Immature natural killer cell (primary cell): ENCODE data around the gene TRIM54. TPM values are rescaled to one million over a fixed set of nuclear protein-coding genes. Genes with fewer than 3 reads are reported as not detected.
A peak's percentile ranks its signal among the peaks of the same experiment; 100 is the strongest.
"Not testable (repeated sequence)": the region's sequence is repeated elsewhere in the genome, so short reads cannot be mapped to it uniquely, and the experiment has no call there.

Experiments used
- DNase-seq, 3 donors: peaks; one replicate each; pipeline ENCODE4 v3.0.0; 2022; ENCODE audit warnings: mixed read lengths in 1 of 3
- H3K27ac Mint-ChIP-seq, 6 donors: one replicate each; pipeline ENCODE4 v1.8.0; 2020; ENCODE audit warnings: mixed read lengths in 6 of 6, mild to moderate bottlenecking in 5 of 6, inconsistent platforms in 4 of 6, moderate library complexity in 3 of 6
- H3K27me3 Mint-ChIP-seq, 3 donors: one replicate each; pipeline ENCODE4 v1.8.0; 2020 to 2021; ENCODE audit warnings: low read depth in 3 of 3, mild to moderate bottlenecking in 3 of 3, mixed read lengths in 3 of 3, moderate library complexity in 3 of 3, inconsistent platforms in 1 of 3
- H3K36me3 Mint-ChIP-seq, 3 donors: one replicate each; pipeline ENCODE4 v1.8.0; 2020; ENCODE audit warnings: mixed read lengths in 3 of 3, inconsistent platforms in 2 of 3, mild to moderate bottlenecking in 2 of 3
- H3K4me1 Mint-ChIP-seq, 2 donors: one replicate each; pipeline ENCODE4 v1.8.0; 2020; ENCODE audit warnings: inconsistent platforms in 2 of 2, mild to moderate bottlenecking in 2 of 2, mixed read lengths in 2 of 2, moderate library complexity in 1 of 2
- H3K4me3 Mint-ChIP-seq, 5 donors: one replicate each; pipeline ENCODE4 v1.8.0; 2020; ENCODE audit warnings: mild to moderate bottlenecking in 5 of 5, mixed read lengths in 5 of 5, inconsistent platforms in 3 of 5, moderate library complexity in 3 of 5
- H3K9me3 Mint-ChIP-seq, 6 donors: one replicate each; pipeline ENCODE4 v1.8.0; 2020; ENCODE audit warnings: mild to moderate bottlenecking in 6 of 6, mixed read lengths in 6 of 6, inconsistent platforms in 4 of 6, moderate library complexity in 3 of 6
- polyA plus RNA-seq, 3 donors: library from polyadenylated mRNA; unstranded; fragments of 300-500 nt; fragmentation: Illumina TruSeq; gene quantifications; one replicate each; pipeline ENCODE4 v1.2.3, GENCODE V29; 2021

The TRIM54 gene
- polyA plus RNA-seq, 3 donors from 2014 or later, result 0.12 to 0.49 (median 0.48) TPM

DNA sequence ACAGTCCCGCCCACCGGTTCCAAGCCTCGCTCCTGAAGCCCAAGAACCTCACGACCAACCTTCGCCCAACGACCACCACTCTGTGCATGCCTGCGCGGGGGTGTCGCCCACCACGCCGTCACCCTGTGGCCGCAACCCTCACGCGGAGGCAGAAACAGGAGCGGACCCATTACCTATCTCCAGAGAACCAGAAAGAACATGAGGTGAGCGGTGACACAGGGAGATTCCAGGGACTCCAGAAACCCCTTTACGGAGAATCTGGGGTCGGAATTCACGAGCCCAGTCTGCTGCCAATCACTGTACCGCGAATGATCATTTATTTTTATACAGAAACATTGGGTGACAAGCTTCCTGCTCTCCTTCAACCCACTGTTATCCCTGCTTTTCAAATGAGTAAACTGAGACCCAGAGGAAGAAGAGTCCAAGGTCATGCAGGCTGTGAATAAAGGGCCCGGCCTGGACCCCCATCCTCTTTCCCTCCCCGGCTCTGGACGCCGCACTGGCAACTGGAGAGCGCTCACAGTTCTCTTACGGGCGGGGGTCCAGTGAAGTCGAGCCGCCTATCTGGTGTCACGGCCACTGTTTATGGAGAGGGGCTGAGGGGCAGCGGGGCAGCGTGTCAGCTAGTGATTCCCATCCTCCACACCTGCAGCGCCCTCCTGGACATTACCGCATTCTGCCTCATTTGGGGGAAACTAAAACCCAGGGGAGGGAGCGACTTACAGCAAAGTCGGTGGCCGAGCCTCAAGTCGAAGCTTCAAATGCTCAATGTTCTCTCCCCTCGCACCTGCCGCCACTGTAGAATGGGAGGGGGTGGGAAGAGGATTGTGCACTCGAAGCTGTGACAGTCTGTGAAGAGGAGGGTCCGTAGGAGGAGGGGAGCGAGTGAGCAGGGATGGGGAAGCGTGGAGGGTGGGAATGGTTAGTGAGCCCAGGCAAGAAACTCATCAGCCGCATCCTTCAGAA lies 18.7 kb upstream of the TRIM54 start:
- DNase-seq, result no peak
- peaks cover 21 to 34% (median 27%) of the 10 kb centered on the region in 3 donors for H3K27me3 Mint-ChIP-seq

DNA sequence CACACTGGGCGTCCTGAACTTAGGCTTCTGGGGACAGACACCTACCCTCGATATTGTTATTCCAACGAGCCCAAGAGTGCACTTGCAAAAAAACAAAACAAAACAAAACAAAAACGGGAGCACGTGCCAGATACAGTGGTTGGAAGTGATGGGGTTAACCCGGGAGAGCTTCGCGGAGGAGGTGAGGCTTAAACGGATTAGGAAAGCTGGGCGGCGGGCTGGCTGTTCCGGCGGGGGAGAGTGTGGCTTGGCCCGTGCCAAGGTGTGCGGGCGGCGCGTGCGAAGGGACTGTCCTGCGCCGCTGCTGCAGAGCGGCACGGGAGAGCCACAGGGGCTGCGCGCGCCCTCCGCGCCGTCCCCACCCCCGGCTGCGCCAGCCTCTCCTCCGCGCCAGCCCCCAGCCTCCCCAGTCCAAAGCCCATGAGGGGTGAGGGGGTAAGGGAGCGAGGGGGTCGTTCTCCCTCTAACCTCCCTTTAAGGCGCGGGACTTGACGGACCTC lies 17.9 kb upstream of the TRIM54 start:
- Mint-ChIP-seq H3K9me3 (peaks cover 0 to 4% (median 0%) of the 10 kb centered on the region in 6 donors), H3K27me3 (peaks cover 21 to 34% (median 24%) of the 10 kb centered on the region in 3 donors), H3K36me3 (no peaks in the 10 kb centered on the region), H3K4me3 (peak overlapping the region; percentile 49 to 89 (median 85)), H3K4me1 (peaks cover 32 to 33% of the 10 kb centered on the region in 2 donors), H3K27ac (peak overlapping the region in 1 of 6 donors; percentile 68)
- DNase-seq, result no peak

More for the DNA sequence above, 18.7 kb upstream of the TRIM54 start:
- H3K4me3 Mint-ChIP-seq, result peak overlapping the region; percentile 72 to 89 (median 85)
- H3K4me1 Mint-ChIP-seq, result peaks cover 32 to 33% of the 10 kb centered on the region in 2 donors
- no peak overlapping the region for H3K27ac Mint-ChIP-seq
- H3K36me3 Mint-ChIP-seq, result no peaks in the 10 kb centered on the region
- peaks cover 0 to 4% (median 0%) of the 10 kb centered on the region in 6 donors for H3K9me3 Mint-ChIP-seq

DNA sequence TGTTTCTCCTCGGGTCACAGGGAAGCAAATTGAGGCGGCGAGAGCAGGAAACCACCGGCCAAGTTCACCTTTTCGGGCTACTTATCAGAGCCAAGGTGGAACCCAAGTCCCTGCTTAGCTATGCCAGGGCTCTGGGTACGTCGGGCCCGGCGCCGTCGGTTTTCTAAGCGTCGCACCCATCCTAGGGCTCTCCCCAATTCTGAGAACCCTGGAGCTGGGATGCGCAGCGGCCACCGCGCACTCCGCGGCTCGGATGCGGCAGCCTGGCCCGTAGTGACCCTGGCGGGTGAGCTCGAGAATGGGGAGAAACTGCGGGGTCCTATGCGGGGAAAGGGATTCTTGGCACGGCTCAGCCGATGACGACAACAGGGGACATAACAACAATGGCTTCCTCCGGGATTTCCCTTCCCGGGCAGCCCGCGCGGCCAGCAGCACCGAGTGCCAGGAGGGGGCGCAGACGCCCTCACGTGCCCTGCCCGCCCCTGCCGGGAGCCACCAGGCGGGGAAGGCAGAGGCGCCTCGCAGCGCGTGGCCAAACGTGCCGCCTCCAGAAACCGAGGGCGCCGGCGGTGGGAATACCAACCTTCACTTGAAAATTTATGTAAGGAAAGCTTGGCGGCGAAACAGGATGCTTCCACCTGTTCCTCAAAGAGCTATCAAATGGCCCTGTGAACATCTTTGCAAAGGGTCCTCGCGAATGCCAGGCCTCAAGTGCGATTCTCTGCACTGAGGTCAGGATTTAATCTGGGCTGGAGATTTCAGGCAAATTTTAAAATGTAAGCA lies 17.3 kb upstream of the TRIM54 start:
- H3K4me3 Mint-ChIP-seq, result peak overlapping the region; percentile 26 to 72 (median 62)
- peak in 2 of 3 donors; percentile 17 to 35 for DNase-seq
- no peaks in the 10 kb centered on the region for H3K36me3 Mint-ChIP-seq
- peaks cover 22 to 30% (median 24%) of the 10 kb centered on the region in 3 donors for H3K27me3 Mint-ChIP-seq
- H3K9me3 Mint-ChIP-seq, result peaks cover 0 to 4% (median 0%) of the 10 kb centered on the region in 6 donors
- H3K4me1 Mint-ChIP-seq, result peaks cover 32 to 33% of the 10 kb centered on the region in 2 donors
- no peak overlapping the region for H3K27ac Mint-ChIP-seq

DNA sequence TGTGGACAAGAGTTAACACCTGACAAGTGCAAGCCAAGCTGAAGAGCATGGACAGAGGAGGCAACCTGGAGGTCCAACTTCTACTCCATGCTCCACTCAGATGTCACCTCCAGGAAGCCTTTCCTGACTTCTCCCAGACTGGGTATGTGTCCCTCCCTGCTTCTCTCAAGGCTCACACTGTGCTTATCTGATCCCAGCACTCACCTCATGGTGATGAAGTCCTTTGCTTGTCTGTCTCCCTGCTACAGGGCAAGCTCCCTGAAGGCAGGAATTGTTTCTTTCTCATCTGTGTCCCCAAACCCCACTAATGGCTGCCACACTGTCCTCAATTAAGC lies 16.7 kb upstream of the TRIM54 start:
- Mint-ChIP-seq H3K27me3 (peaks cover 19 to 27% (median 21%) of the 10 kb centered on the region in 3 donors), H3K4me3 (peak overlapping the region; percentile 23 to 70 (median 42)), H3K36me3 (no peaks in the 10 kb centered on the region), H3K27ac (no peak overlapping the region), H3K9me3 (peaks cover 0 to 4% (median 0%) of the 10 kb centered on the region in 6 donors), H3K4me1 (peaks cover 32 to 33% of the 10 kb centered on the region in 2 donors)
- DNase-seq, result no peak

DNA sequence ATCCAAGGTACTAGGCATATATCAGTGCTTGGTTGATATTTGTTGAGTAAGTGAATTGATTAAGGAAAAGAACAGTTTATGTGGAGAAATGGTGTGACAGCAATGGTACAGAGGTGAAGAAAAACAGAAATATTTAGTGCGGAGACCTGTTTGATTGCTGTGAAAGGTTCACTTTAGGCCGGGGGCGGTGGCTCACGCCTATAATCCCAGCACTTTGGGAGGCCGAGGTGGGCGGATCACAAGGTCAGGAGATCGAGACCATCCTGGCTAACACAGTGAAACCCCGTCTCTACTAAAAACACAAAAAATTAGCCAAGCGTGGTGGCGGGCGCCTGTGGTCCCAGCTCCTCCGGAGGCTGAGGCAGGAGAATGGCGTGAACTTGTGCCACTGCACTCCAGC lies 13.9 kb upstream of the TRIM54 start:
- H3K4me3 Mint-ChIP-seq, H3K36me3 Mint-ChIP-seq, H3K27ac Mint-ChIP-seq, H3K9me3 Mint-ChIP-seq, DNase-seq: not testable (repeated sequence)
- Mint-ChIP-seq H3K27me3 (peaks cover 8 to 13% (median 12%) of the 10 kb centered on the region in 3 donors), H3K4me1 (peaks cover 16 to 18% of the 10 kb centered on the region in 2 donors)

DNA sequence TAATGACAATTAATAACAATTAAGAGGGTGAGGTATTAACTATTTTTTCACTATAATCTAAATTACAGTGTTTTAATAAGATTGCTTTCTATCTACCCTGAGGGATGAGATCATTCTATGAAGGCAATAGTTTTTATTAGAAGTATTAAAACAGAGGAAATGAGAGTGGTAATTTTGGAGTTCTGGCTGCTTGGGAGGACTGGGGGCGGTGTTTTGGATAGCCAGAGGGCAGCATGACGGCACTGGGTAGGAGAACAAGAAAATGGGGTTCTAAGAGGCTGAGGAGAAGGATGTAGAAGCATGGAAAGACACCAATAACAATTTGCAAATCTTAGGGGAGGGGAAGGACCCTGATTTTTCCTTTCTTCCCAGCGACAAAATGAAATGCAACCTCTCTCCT lies 12.1 kb upstream of the TRIM54 start:
- H3K9me3 Mint-ChIP-seq, result peaks cover 0 to 1% (median 0%) of the 10 kb centered on the region in 6 donors
- no peaks in the 10 kb centered on the region for H3K36me3 Mint-ChIP-seq
- H3K4me3 Mint-ChIP-seq, result no peak overlapping the region
- H3K27me3 Mint-ChIP-seq, result peaks cover 4 to 10% (median 9%) of the 10 kb centered on the region in 3 donors
- H3K4me1 Mint-ChIP-seq, result peaks cover 3 to 4% of the 10 kb centered on the region in 2 donors
- no peak for DNase-seq
- H3K27ac Mint-ChIP-seq, result no peak overlapping the region

DNA sequence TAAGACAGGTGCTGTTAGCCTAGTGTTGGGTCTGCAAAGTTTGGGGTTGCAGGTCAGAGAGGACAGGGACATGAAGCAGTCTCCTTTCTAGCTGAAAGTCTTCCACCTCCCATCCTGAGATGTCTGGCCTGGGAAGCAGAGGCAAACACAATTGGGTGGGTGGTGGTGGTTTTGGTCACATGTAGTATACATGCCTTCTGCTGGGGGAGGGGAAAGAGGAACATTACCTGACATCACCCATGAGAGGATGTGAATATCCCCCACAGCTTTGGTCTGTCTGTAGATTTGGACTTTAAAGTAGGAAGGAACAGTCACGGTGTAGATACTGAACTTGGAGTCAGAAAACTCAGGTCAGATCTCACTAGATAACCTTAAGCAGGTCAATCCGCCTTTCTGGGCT lies 11.6 kb upstream of the TRIM54 start:
- DNase-seq, result no peak

DNA sequence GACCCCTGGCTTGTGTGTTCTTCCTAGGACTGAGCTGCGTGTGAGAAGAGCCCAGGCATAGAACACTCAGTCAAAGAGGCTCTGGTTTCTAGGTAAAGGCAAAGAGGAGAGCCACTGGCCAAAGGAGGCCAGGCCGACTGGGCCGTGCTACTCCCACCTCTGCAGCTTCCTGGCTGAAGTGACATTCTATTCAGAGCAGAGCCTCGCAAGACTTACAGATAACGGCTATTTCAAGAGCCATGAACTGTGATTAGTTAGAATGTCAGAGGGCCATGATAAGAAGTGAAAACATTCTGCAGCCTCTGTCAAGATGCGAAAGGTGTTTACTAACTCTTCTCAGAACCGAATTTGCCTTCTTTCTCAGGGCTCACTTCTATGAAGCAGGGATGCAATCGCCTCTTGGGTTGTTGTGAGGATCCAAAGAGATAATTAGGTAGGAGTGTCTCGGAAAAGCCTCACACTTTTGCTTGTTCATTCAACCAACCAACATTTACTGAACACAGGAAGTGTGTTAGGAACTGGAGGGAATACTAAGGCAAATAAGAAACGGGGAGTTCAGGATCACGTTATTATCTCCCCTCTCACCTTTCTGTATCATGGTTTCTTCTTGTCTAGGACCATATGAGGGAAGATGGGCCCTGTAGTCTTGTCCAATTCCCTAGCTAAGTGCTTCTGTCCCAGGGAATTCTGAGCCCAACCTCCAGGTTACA lies 10.4 kb upstream of the TRIM54 start:
- Mint-ChIP-seq H3K27me3 (peaks cover 0 to 6% (median 6%) of the 10 kb centered on the region in 3 donors), H3K4me3 (no peak overlapping the region), H3K9me3 (peaks cover 0 to 1% (median 0%) of the 10 kb centered on the region in 6 donors), H3K27ac (no peak overlapping the region), H3K4me1 (no peaks in the 10 kb centered on the region), H3K36me3 (no peaks in the 10 kb centered on the region)
- no peak for DNase-seq

More for the DNA sequence above, 11.6 kb upstream of the TRIM54 start:
- Mint-ChIP-seq H3K4me1 (no peaks in the 10 kb centered on the region), H3K27ac (no peak overlapping the region), H3K36me3 (no peaks in the 10 kb centered on the region), H3K27me3 (peaks cover 0 to 6% (median 4%) of the 10 kb centered on the region in 3 donors), H3K9me3 (peaks cover 0 to 1% (median 0%) of the 10 kb centered on the region in 6 donors), H3K4me3 (no peak overlapping the region)

DNA sequence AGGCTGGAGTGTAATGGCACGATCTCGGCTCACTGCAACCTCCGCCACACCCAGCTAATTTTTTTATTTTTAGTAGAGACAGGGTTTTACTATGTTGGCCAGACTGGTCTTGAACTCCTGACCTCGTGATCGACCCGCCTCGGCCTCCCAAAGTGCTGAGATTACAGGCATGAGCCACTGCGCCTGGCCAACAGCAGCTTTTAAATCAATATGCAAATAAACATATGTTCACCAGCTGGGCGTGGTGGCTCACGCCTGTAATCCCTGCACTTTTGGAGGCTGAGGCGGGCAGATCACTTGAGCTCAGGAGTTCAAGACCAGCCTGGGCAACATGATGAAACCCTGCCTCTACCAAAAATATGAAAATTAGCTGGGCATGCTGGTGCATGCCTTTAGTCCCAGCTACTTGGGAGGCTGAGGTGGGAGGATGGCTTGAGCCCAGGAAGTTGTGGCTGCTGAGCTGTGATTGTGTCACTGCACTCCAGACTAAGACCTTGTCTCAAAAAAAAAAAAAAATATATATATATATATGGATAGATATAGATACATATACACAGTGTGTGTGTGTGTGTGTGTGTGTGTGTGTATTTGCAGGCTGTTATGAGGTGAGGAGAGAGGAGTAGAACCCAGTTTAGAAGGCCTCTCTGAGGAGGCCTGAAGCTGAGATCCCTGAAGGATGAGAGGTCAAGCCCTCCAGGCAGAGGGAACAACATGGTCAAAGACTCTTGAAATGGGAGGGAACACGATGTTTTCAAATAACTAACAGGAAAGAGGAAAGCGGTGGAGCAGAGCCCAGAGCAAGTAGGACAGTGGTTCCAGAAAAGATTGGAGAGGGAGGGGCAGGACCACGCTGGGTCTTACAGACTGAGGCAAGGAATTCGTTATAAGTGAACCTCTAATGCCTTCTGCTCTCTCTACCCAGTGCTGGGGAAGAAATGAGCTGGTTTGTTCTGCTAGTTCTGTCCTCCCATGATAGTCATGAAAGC lies 9.4 kb upstream of the TRIM54 start:
- not testable (repeated sequence) for H3K9me3 Mint-ChIP-seq, DNase-seq, H3K27ac Mint-ChIP-seq, H3K36me3 Mint-ChIP-seq, H3K4me1 Mint-ChIP-seq, H3K4me3 Mint-ChIP-seq, H3K27me3 Mint-ChIP-seq

DNA sequence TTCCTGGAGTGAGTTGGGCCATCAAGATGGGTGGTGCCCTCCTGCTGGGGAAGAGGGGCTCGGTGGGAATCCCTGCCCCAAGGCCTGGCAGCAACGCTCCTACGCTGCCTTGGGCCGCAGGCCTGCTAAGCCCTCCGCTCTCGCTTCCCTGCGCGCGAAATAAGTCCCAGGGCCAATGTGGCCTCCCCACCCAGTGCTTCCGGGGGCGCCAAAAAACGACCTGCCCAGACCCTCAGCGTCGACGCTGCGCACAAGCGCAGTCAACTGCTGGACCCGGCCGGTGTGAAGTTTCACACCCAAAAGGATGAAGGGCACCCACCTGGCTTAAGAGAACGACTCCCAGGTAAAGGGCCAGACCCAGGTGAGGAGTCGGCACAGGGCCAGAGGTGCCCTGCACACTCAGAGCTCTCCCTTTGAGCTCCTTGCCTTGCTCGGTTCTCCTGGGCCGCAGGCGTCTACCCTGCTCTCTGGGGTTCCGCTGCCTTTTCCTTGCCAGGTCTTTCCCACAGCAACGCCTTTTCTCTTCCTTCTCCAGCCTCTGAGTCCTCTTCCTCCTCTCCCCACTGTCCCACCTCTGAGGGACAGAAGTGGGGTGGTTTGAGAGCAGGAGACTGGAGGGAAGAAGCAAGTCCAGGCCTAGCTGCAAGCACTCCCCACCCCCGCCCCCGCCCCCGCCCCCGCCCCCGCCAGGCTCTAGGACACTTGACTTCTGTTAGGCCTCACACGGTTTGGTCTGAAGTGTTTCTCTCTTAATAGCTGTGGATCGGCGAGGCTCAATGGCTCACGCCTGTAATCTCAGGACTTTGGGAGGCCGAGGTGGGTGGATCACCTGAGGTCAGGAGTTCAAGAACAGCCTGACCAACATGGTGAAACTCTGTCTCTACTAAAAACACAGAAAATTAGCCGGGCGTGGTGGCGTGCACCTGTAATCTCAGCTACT lies 6.7 kb upstream of the TRIM54 start, which contains the start of gene DNAJC5G:
TSS of gene DNAJC5G (plus strand) at position 223 of the 940 bp plus-strand sequence. CDS start 1,296 bp downstream, outside the sequence.
- Mint-ChIP-seq H3K27me3 (peaks cover 2 to 13% (median 4%) of the 10 kb centered on the region in 3 donors), H3K36me3 (no peaks in the 10 kb centered on the region), H3K27ac (no peak within 1 kb of the TSS), H3K4me1 (no peaks in the 10 kb centered on the region), H3K9me3 (peaks cover 0 to 1% (median 0%) of the 10 kb centered on the region in 6 donors), H3K4me3 (no peak within 1 kb of the TSS)
- no peak for DNase-seq

DNA sequence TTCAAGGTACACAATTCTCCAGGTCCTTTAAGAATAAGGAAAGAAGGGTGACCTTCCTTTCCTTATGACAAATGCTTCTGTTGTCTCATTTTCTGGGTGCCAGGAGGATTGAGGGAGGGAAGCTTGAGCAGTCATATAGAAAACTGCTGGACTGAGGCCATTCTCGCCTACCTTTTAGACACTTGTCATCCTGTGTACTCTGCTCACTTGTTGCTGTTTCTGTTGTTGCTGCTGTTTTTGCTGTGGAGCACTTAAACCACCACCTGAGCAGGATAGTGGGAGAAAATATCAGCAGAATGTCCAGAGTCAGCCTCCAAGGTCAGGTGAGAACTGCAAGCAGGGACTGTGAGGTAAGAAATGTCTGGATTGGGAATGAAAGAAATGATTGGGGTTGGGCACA lies 4.2 kb upstream of the TRIM54 start:
- no peak overlapping the region for H3K27ac Mint-ChIP-seq
- H3K36me3 Mint-ChIP-seq, result no peaks in the 10 kb centered on the region
- H3K4me1 Mint-ChIP-seq, result no peaks in the 10 kb centered on the region
- H3K9me3 Mint-ChIP-seq, result peaks cover 0 to 1% (median 0%) of the 10 kb centered on the region in 6 donors
- peaks cover 4 to 16% (median 4%) of the 10 kb centered on the region in 3 donors for H3K27me3 Mint-ChIP-seq
- no peak overlapping the region for H3K4me3 Mint-ChIP-seq
- DNase-seq, result no peak
